Measurements from ENCODE around the gene LCE1E.
A peak's percentile ranks its signal among the peaks of the same experiment; 100 is the strongest.

The LCE1E gene, protein sequence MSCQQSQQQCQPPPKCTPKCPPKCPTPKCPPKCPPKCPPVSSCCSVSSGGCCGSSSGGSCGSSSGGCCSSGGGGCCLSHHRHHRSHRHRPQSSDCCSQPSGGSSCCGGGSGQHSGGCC
- total RNA-seq, result 0 to 0.44 (median 0) reads per million in 17 experiments

DNA sequence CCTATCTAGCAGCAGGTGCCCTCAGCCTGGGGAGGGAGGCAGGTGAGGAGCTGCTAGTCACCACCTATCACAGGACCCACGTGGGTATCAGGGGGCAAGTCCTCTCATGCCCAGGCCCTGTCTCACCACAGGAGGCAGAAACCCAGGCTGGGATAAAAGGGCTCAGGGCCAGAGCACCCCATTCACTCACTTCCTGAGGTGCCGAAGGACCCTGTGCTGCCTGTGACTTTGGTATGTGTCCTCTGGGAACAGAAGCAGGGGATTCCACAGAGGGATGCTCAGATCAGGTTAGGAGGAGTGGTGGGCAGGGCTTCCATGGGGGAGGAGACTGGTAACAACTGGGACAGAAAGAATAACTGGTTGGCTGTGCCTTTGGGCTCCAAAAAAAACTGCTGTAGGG, at the start of gene LCE1E:
TSS of gene LCE1E (plus strand) at position 181 of the 400 bp plus-strand sequence. CDS start 1,043 bp downstream, outside the sequence.
- no peak for DNase-seq

DNA sequence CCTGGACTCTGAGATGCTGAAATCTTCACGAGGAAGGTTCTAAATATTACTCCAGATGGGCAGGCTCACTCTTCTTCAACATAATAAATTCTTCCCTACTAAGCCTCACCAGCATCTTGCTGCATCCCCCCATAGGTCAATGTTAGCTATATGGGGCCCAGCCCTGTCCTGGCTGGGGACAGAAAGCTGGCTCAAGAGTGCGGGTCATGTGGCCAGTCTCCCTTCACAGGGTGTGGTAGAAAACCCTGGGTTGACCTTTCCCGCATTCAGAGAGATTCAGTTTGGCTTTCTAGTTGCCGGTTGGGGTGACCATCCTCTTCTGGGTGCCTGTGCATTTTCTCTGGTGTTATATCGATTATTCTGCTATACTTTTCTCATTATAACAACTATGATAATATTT, 48.1 kb upstream of the LCE1E start:
- no peak for DNase-seq

DNA sequence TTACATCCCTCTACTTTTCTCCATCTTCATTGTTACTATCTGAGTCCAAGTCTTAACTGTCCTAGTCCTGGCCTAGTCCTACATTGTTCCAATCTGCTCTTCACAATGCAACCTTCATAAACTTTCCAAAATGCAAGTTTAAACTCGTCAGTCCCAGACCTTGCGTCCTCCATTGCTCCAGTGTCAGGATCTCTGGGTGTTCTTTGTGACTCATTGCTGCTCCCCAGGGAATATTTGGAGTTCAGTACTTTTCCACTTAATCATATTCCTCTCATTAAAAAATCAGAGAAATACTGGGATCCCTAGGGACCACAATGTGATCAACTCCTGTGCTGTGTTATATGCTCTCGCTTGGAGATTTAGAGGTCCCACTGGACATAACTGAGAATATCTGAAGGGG, 46.2 kb upstream of the LCE1E start:
- DNase-seq, result no peak

DNA sequence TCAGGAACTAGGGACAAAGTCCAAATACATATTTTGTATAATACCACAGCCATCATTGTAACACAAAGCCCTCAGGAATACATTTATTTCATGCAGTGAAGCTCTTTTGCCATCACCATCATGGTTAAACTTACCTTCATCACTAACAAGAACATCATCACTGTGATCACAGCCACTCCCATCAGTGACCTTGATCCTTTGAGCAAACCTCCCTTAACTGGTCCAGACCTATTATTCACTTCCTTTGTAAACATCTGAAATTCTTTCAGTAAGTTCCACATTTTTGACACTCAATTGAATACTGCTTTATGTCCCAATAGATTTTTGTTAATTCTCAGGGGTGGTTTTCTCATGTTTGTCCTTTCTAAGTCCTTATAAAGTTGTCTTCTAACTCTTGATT, 44.4 kb upstream of the LCE1E start:
- DNase-seq, result no peak

DNA sequence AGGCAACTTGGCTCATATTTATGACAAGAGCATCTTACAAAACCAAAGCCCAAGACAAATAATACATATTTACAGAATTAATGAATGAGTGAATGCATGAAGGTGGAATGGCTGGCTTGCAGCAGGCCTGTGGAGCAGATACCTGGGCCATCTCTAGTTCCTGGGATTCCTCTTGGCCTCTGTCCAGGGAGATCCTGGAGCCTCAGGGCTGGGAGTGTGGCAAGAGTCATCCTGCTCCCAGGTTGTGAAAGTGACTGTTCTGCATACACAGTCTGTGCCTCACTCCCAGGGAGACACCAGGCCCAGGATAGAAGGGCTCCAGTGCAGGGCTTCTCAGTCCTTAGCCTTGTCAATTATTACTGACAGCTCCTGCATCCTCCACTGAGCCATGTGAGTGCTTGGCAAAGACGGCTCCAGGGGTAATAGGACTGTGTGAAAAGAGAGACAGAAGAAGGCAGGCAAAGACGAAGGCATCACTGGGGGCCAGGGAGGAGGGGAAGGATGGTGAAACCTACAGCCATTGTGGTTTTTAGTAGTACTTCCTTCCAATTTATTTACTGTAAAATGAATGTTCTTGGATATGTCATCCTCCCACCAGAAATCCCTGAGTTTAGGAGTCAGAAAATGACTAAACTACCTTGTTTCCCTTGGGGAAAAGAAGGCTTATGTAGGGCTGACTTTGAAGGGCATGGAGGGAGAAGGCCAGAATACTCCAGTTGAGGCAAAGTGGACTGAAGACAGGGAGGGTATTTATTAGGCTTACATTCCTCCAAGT, 42.5 kb upstream of the LCE1E start:
- no peak for DNase-seq

DNA sequence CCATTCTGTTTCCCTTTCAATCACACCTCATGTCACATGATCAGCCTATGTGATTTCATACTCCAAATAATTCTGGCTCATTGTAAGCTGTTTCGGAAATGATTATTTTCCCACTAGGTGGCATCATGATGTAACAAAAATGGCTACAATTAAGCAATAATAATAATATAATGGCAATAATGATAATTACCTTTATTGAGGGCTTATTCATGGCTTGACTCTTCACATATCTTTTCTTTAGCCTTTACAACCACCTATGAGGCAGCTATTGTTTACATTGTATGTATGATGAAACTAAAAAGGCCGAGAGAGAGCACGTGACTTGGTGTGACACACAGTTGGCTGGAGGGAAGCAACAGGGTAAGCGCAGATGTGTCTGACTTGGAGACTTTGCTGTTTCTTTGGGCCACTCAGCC, 40.8 kb upstream of the LCE1E start:
- no peak for DNase-seq

DNA sequence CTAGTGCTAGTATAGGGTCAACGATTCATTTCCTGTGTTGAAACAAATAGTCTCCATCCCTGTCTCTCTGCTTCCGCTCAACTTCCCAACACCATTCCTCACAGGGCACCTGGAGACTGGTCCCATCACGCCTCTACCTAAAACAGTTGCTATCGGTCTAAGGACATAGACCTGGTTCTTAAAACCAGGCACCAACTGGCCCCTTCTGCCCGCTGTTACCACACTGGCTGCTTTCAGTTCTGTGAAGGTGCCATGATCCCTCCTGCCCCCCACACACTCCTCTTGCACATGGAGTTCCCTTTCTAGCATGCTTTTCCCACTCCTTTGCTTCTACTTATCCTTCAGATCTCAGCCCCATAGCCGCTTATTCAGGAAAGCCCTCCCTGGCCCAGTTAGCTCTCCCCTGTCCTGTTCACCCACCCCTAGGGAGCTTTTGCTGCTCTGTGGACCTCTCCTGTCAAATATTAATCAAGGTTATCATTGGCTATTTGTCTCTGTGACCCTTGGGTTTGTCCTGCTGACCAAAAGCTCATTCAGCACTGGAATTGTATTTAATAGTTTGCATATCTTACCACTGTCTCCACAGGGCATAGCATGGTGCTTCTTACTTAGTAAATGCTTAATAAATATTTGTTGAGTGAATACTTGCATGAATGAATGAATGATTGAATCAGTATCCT, 40.2 kb upstream of the LCE1E start:
- no peak for DNase-seq

DNA sequence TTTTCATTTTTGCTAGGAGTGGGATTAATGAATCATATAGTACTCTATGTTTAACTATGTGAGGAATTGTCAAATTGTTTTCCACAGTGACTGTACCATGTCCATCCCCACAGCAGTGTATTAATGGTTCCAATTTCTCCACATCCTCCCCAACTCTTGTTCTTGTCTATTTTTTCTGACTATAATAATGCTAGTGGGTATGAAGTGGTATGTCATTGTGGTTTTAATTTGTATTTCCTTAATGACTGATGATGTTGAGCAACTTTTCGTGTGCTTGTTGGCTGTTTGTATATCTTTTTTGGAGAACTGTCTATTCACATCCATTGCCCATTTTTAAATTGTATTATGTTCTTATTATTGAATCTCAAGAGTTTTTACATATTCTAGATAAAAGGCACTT, 38.2 kb upstream of the LCE1E start:
- DNase-seq, result no peak

DNA sequence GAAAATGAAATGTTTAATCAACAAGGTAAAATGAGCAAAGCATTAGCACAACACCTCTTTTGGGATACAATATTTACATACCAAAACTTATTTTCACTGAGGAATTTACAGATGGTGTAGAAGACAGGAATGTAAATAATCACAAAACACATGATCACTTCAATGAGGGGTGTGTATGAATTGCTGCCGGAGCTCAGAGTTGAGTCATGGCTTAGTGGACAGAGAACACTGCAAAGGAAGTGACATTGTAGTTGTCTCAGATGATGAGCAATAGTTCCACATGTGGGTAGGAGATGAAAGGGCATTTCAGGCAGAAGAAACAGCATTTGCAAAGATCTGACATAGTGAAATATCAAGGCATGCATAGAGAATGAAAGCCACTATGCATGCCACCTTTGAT, 33.8 kb upstream of the LCE1E start:
- peak in 3 of 4 experiments; percentile 5 to 49 (median 9) for DNase-seq

DNA sequence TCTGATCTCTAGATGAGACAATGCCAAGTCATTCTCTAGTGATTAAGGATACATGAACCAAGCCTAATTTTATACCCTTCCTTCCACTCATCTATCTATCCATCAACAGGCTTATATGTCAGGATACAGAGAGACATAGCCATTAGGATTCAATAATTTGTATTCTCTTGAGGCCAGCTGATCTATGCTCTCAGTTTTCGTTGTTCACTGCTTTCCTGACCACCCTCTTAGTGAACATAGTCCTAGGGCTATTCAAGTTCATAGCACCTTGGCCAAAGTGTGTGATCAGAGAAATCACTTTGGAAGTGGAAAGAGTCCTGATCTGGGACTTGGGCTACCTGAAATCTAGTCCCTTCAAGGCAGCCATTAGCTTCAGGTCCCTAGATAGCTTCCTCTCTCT, 32.5 kb upstream of the LCE1E start:
- no peak for DNase-seq

DNA sequence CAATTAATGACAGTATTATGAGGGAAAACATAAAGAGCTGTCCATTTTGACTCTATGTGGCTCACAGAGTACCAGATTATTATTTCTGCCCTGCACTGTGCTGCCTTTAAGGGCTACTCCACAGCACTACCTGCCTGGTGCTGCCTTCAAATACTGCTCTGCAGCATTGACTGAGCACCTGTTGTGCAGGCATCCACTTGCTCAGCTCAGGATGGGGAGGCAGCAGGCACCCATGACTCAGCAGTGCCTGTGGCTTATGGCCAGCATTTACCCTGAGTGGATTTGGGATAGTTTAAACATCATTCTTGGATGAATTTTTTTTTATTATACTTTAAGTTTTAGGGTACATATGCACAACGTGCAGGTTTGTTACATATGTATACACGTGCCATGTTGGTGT, 29.2 kb upstream of the LCE1E start:
- no peak for DNase-seq

DNA sequence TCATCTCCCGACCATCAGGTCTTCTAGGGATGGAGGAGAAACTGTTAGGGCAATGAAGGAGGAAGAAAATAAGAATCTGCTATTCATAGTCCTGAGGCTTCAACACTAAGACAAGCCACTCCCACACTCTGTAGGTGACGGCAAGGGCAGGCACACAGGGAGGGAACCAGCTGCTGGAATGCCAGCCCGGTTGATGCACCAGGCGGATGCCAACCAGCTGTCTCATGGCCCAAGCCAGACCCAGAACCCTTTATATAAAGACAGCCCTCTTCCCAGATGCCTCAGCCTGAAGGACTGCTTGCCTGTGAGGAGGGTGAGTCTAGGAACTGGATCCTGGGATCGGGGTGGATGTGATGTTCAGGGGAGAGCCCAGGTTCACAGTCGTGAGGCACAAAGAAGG, 28.3 kb upstream of the LCE1E start, which contains the start of gene KPRP:
TSS of gene KPRP (plus strand) at position 279 of the 400 bp plus-strand sequence. CDS start 1,564 bp downstream, outside the sequence.
- DNase-seq, result no peak

DNA sequence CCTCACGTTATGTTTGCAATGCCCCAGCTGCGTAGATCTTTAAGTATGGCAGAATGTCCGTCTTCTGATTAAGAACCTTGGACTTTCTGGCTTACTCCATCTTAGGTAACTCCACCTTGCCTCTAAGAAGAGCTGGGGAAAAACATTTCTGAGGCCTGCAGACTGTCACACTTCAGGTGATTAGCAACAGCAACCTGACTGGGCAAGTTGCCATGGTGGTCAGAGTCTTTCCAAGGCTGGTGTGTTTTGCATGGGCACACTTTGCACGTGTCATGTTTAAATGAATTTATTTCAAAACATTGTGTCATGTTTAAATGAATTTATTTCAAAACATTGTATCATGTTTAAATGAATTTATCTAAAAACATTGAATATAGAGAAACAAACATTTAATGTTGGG, 27.4 kb upstream of the LCE1E start:
- DNase-seq, result no peak

DNA sequence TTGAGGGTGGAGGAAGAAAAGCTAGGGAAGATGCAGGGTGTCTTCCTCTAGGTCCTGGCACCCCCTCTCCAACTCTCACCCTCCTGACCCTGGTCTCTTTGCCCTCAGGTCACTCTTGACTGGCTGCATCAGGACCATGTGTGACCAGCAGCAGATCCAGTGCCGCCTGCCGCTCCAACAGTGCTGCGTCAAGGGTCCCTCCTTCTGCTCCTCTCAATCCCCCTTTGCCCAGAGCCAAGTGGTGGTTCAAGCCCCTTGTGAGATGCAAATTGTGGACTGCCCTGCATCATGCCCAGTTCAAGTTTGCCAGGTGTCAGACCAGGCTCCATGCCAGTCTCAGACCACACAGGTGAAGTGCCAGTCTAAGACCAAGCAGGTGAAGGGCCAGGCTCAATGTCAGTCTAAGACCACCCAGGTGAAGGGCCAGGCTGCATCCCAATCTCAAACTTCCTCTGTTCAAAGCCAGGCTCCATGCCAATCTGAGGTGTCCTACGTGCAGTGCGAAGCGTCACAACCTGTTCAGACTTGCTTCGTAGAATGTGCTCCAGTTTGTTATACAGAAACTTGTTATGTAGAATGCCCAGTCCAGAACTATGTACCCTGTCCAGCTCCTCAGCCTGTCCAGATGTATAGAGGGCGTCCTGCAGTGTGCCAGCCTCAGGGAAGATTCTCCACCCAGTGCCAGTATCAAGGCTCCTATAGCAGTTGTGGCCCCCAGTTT, 26.4 kb upstream of the LCE1E start:
- DNase-seq, result no peak

DNA sequence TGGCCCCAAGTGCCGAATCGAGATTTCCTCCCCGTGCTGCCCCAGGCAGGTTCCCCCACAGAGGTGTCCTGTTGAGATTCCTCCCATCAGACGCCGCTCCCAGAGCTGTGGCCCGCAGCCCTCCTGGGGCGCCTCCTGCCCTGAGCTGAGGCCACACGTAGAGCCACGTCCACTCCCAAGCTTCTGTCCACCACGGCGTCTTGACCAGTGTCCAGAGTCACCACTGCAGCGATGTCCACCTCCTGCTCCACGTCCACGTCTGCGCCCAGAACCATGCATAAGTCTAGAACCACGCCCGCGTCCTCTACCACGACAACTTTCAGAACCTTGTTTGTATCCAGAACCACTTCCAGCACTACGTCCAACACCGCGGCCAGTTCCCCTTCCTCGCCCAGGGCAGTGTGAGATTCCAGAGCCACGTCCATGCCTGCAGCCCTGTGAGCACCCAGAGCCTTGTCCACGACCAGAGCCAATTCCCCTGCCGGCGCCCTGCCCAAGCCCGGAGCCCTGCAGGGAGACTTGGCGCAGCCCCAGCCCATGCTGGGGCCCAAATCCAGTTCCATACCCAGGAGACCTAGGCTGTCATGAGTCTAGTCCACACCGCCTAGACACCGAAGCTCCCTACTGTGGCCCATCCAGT, 25.4 kb upstream of the LCE1E start:
- DNase-seq, result no peak

DNA sequence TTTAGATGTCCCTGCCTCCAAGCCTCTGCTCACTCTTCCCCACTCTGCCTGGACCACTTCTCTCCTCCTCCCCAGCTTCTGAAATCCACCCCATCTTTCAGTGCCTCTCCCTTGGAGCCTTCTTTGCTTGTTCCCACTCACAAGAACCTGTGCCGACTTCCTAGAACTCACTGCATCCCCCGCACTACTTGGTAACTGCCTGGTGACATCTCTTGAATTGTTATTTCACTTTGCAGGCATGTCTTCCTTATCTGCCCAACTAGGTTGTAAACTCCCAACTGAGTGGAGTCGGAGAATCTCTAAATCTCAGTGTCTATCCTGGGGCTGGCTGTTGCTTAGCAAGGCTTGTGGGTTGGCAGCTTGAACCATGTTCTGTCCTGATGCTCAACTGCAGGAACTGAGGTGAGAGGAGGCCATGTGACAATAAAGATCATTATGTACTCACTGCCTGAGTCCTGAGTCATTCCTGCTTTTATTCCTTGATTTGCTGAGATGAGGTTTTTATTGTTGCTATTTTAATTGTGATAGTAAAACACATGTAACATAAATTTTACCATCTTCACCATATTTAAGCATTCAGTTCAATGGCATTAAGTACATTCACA, 24.3 kb upstream of the LCE1E start:
- DNase-seq, result no peak

DNA sequence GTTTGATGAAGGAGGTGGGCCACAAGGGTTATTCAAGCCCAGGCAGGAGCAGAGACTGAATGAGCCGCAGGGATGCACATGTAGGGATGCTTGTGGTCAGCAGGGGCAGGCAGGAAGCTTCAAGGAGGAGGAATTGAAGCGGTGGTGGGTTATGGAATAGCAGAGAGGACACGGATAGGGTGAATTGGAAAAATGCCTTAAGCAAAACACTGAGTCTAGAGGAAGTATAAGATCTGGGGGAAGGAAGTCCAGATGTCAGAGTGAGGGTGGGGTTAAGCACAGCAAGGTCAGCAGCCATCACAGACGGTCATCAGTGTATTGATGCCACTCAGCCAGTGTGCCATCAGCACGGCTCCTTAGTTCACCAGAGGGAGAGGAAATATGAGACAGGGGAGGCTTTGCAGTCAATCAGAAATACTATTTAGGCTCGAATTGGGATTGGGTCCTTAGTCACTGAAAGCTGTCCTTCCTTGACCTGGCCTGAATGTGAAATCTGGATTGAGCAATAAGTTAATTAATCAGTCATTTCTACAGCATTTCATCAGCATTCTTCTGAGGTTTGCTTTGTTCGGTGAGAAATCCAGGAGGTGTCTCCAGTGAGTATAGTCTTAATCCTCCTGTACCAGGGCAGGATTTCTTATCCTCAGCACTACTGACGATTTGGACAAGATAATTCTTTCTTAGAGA, 17.1 kb upstream of the LCE1E start:
- no peak for DNase-seq

DNA sequence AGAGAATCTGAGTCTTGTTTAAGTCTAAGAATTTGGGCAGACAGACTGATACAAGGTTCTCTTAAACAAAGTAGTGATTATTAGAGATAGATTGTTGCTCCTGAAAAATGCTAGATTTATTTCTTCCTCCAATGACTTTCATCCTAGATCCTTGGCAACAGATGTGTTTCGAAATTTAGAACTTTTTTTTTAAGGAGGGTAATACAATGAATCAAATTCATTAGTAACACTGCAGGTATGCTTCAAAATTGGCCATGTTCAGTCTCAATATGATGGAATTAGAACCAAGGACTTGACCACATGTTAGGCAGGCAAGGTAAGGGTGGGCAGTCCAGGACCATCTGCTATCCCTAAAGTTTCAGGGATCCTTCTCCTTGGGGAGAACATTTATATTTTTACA, 15.6 kb upstream of the LCE1E start:
- no peak for DNase-seq

DNA sequence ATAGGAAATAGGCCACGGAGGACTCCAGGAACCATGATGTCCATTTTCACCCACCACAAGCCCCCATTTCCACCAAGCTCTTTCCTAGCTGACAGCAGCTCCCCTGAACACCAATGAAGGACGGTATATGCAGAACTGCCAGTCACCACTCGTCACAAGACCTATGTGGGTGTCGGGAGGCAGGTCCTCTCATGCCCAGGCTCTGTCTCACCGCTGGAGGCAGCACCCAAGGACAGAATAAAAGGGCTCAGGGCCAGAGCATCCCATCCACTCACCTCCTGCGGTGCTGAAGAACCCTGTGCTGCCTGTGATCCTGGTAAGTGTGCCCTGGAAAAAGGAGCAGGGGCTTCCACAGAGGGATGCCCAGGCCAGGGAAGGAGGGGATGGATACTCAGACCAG, 11.2 kb upstream of the LCE1E start, which contains the start of gene LCE1F:
TSS of gene LCE1F (plus strand) at position 266 of the 400 bp plus-strand sequence. CDS start 1,232 bp downstream, outside the sequence.
- DNase-seq, result no peak

DNA sequence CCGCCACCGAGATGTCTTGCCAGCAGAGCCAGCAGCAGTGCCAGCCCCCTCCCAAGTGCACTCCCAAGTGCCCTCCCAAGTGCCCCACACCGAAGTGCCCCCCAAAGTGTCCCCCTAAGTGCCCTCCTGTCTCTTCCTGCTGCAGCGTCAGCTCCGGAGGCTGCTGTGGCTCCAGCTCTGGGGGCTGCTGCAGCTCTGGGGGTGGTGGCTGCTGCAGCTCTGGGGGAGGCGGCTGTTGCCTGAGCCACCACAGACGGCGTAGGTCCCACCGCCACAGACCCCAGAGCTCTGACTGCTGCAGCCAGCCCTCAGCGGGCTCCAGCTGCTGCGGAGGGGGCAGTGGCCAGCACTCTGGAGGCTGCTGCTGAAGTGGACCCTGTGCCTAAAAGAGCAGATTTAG, 9.7 kb upstream of the LCE1E start:
- DNase-seq, result no peak

DNA sequence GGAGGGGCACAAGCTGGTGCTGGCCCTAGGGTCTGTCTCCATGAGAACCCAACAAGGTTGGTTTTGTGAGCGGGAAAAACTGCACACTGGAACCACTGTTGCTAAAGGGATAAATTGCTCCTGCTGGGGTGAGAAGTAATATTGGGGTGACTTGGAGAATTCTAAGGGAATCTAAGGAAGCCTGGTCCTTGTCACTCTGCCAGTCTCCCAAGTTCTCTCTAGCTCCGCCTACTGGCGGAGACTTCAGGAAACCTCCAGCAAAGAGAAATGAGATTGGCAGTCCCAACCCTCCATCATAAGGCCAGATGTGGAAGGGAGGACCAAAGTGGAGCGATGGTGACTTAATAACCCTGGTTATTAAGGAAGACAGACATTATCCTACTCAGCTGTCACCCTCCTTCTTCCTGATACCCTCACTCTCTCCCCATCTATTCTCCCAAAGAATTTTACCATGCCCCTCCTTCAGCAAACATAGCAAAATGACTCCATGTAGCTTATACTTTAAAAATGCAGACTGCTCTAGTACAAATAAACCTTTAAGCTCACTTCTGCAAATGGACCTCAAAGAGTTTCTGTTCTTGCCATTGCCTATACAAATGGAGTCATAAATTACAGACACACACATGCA, 8.4 kb upstream of the LCE1E start:
- DNase-seq, result peak; percentile 17 to 27 (median 25)

All from suppressor macrophage (primary cell).